ENCODE measurements around the gene PPIL3. TPM values are rescaled to one million over a fixed set of nuclear protein-coding genes. Genes with fewer than 3 reads are reported as not detected.

Gene PPIL3
- total and polyA plus RNA-seq, 3 donors from 2014 or later: 37.0 to 50.2 (median 44.7) TPM

- no peaks in the 10 kb centered on the region for H3K9me3 ChIP-seq
- H3K27me3 ChIP-seq: no peaks in the 10 kb centered on the region
- 83 to 92% methylated on average over 3 of the region's 3 CpGs for WGBS, 2 donors
- H3K36me3 ChIP-seq (ENCODE audit: low read depth, missing control alignments): no peaks in the 10 kb centered on the region
- no peak overlapping the region for H3K27ac ChIP-seq
- H3K4me3 ChIP-seq: no peak overlapping the region
- DNase-seq: no peak
- no peak for TF ChIP-seq CTCF (IDR thresholded peaks at IDR 0.05)
- TF ChIP-seq POLR2A (IDR thresholded peaks at IDR 0.05): no peak
- H3K4me1 ChIP-seq: no peaks in the 10 kb centered on the region
- intact Hi-C loops (cut with DNase I; ENCODE audit: low total_unique reads): no loop called here
These were observed 49.4 kb downstream of the PPIL3 start for GRCh38 chr2:200839513-200839912.

DNA sequence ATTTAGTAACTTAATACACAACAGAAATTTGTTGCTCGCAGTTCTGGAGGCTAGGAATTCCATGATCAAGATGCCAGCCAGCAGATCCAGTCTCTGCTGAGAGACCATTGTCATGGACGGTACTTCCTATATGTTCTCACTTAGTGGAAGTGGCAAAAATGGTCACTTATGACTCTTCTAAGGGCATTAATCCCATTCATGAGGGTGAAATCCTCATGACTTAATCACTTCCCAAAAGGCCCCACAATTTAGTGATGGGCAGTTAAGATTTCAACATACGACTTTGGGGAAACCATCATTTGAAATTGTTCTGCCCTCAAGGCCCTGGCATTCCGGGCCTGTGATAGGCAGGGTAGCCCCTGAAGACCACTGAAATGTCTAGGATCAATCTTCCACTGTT is 54.2 kb downstream of the PPIL3 start:
- intact Hi-C loops (cut with DNase I; ENCODE audit: low total_unique reads): no loop called here
- Histone ChIP-seq H3K4me3 (no peak overlapping the region), H3K27ac (no peak overlapping the region), H3K27me3 (no peaks in the 10 kb centered on the region), H3K36me3 (ENCODE audit: low read depth, missing control alignments) (no peaks in the 10 kb centered on the region), H3K9me3 (no peaks in the 10 kb centered on the region), H3K4me1 (no peaks in the 10 kb centered on the region)
- no peak for TF ChIP-seq CTCF (IDR thresholded peaks at IDR 0.05)
- DNase-seq: no peak
- 88 to 95% methylated on average over 4 of the region's 4 CpGs for WGBS, 2 donors

GRCh38 chr2:200829258-200829655 is 59.6 kb downstream of the PPIL3 start:
- Histone ChIP-seq H3K4me3 (no peak overlapping the region), H3K9me3 (no peaks in the 10 kb centered on the region), H3K36me3 (ENCODE audit: low read depth, missing control alignments) (no peaks in the 10 kb centered on the region), H3K4me1 (peaks cover 7% of the 10 kb centered on the region), H3K27ac (no peak overlapping the region), H3K27me3 (no peaks in the 10 kb centered on the region)
- intact Hi-C loops (cut with DNase I; ENCODE audit: low total_unique reads): no loop called here
- DNase-seq: no peak
- 80 to 94% methylated on average over 2 of the region's 2 CpGs for WGBS, 2 donors
- TF ChIP-seq POLR2A (IDR thresholded peaks at IDR 0.05): no peak
- no peak for TF ChIP-seq CTCF (IDR thresholded peaks at IDR 0.05)

DNA sequence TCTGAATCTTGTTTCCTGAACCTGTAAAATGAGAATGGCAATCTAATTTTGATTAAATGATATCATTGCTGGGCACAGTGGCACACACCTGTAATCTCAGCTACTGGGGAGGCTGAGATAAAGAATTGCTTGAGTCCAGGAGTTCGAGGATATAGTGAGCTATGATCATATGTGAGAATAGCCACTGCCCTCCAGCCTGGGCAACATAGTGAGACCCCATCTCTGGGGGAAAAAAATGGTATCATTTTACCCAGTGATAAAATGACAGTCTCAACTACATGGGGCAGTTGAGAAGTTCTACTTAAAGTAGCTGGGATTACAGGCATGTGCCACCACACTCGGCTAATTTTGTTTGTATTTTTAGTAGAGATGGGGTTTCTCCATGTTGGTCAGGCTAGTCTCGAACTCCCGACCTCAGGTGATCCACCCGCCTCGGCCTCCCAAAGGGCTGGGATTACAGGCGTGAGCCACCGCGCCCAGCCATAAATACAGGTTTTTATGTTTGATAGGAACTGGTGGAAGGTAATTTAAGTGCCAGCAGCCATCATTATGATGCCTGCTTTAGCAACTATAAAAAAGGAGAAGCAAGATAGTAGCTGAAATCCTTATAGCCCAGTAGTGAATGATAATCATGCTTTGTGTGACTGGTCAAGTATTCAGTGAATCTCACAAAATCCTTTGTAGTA is 60.2 kb downstream of the PPIL3 start:
- DNase-seq: no peak
- WGBS, 2 donors: 93 to 98% methylated on average over 9 of the region's 9 CpGs
- Histone ChIP-seq H3K36me3 (ENCODE audit: low read depth, missing control alignments) (no peaks in the 10 kb centered on the region), H3K27ac (no peak overlapping the region), H3K4me3 (no peak overlapping the region), H3K4me1 (peaks cover 7% of the 10 kb centered on the region), H3K27me3 (no peaks in the 10 kb centered on the region), H3K9me3 (no peaks in the 10 kb centered on the region)
- TF ChIP-seq CTCF (IDR thresholded peaks at IDR 0.05) (no peak), POLR2A (IDR thresholded peaks at IDR 0.05) (no peak)
- intact Hi-C loops (cut with DNase I; ENCODE audit: low total_unique reads): no loop called here

GRCh38 chr2:200828104-200828503 is 60.8 kb downstream of the PPIL3 start:
- 55 to 77% methylated on average over 2 of the region's 2 CpGs for WGBS, 2 donors
- no peak for DNase-seq
- intact Hi-C loops (cut with DNase I; ENCODE audit: low total_unique reads): no loop called here

More at GRCh38 chr2:200828104-200828503, 60.8 kb downstream of the PPIL3 start:
- Histone ChIP-seq H3K4me3 (no peak overlapping the region), H3K4me1 (peaks cover 7% of the 10 kb centered on the region), H3K27ac (no peak overlapping the region), H3K36me3 (ENCODE audit: low read depth, missing control alignments) (no peaks in the 10 kb centered on the region), H3K27me3 (no peaks in the 10 kb centered on the region), H3K9me3 (no peaks in the 10 kb centered on the region)
- TF ChIP-seq CTCF (IDR thresholded peaks at IDR 0.05) (no peak), POLR2A (IDR thresholded peaks at IDR 0.05) (no peak)
